ENCODE data around the gene FOXD2. TPM values are rescaled to one million over a fixed set of nuclear protein-coding genes. Genes with fewer than 3 reads are reported as not detected.

The FOXD2 gene
- total and polyA plus RNA-seq, 2 of the 4 experiments (the other 2 are of a cell fraction) = under 0.01 to 0.03 TPM

- H4K5ac ChIP-seq (ENCODE audit: low read depth, low read length) = no peak overlapping the region
- no peaks in the 10 kb centered on the region for H3K4me1 ChIP-seq (ENCODE audit: control insufficient read depth, insufficient read depth, low read length)
- ChIA-PET POLR2A (ENCODE audit: unreplicated experiment) (no interaction called here), CTCF (no interaction called here)
- in situ Hi-C loops (cut with MboI; ENCODE audit: low sequenced_read_pairs) = no loop called here
- intact Hi-C loops (cut with micrococcal nuclease) = no loop called here
- no peak overlapping the region for H3K27ac ChIP-seq (ENCODE audit: insufficient read depth, low read length)
- no peak overlapping the region for H2BK20ac ChIP-seq (ENCODE audit: low read depth, low read length)
- BruUV-seq (replicated peaks) = no TSS peak
- TF ChIP-seq, protein P1, sequence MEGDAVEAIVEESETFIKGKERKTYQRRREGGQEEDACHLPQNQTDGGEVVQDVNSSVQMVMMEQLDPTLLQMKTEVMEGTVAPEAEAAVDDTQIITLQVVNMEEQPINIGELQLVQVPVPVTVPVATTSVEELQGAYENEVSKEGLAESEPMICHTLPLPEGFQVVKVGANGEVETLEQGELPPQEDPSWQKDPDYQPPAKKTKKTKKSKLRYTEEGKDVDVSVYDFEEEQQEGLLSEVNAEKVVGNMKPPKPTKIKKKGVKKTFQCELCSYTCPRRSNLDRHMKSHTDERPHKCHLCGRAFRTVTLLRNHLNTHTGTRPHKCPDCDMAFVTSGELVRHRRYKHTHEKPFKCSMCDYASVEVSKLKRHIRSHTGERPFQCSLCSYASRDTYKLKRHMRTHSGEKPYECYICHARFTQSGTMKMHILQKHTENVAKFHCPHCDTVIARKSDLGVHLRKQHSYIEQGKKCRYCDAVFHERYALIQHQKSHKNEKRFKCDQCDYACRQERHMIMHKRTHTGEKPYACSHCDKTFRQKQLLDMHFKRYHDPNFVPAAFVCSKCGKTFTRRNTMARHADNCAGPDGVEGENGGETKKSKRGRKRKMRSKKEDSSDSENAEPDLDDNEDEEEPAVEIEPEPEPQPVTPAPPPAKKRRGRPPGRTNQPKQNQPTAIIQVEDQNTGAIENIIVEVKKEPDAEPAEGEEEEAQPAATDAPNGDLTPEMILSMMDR (conservative IDR thresholded peaks at IDR 0.05; ENCODE audit: low read depth, low read length) = no peak
- TF ChIP-seq RFX5 (IDR thresholded peaks at IDR 0.05; ENCODE audit: low read depth, low read length) (no peak), RCOR1 (IDR thresholded peaks at IDR 0.05; ENCODE audit: insufficient replicate concordance, low read length) (no peak), MXI1 (IDR thresholded peaks at IDR 0.05; ENCODE audit: borderline replicate concordance, low read depth, low read length) (no peak), CEBPB (IDR thresholded peaks at IDR 0.05; ENCODE audit: low read depth, low read length) (no peak), CHD1 (IDR thresholded peaks at IDR 0.05; ENCODE audit: low read depth, low read length) (no peak), RAD21 (IDR thresholded peaks at IDR 0.05; ENCODE audit: low read length) (no peak), FOS (IDR thresholded peaks at IDR 0.05; ENCODE audit: low read depth, low read length) (no peak), BHLHE40 (IDR thresholded peaks at IDR 0.05; ENCODE audit: low read depth, low read length) (no peak), POLR2A (IDR thresholded peaks at IDR 0.05; ENCODE audit: low read depth, low read length) (no peak), USF2 (IDR thresholded peaks at IDR 0.05; ENCODE audit: low read depth, low read length) (no peak), SMC3 (IDR thresholded peaks at IDR 0.05; ENCODE audit: low read depth, low read length) (no peak), MAZ (IDR thresholded peaks at IDR 0.05; ENCODE audit: borderline replicate concordance, low read depth, low read length) (no peak)
- no peak overlapping the region for H4K8ac ChIP-seq (ENCODE audit: low read depth in 2 of 2, low read length in 2 of 2)
- no peak overlapping the region for H3K14ac ChIP-seq (replicated peaks; ENCODE audit: low read depth, low read length)
- H2AK9ac ChIP-seq (replicated peaks; ENCODE audit: low read depth, low read length, poor library complexity) = peak overlapping the region; percentile 25
- no peaks in the 10 kb centered on the region for H4K20me1 ChIP-seq (ENCODE audit: insufficient read depth, low read length)
- H3K27me3 ChIP-seq (ENCODE audit: control insufficient read depth, insufficient read depth, low read length) = peaks cover 2% of the 10 kb centered on the region; the same call in 1 of the 2 replicates
- no peak overlapping the region for H2BK5ac ChIP-seq (ENCODE audit: low read depth, low read length, poor library complexity, severe bottlenecking)
- no peak overlapping the region for H2AK5ac ChIP-seq (ENCODE audit: low read depth, low read length)
- no peaks in the 10 kb centered on the region for H3K79me1 ChIP-seq (ENCODE audit: low read depth in 1 of 2, low read length in 2 of 2)
- H3K4me3 ChIP-seq (ENCODE audit: insufficient read depth, low read depth, low read length) = no peak overlapping the region
- no peaks in the 10 kb centered on the region for H3K9me3 ChIP-seq (ENCODE audit: control insufficient read depth, insufficient read depth, low read length)
- no peak overlapping the region for H2BK15ac ChIP-seq (ENCODE audit: low read depth, low read length)
- H3K18ac ChIP-seq (ENCODE audit: low read depth, low read length) = no peak overlapping the region
- no peak overlapping the region for H3K4ac ChIP-seq (ENCODE audit: low read depth, low read length)
- no peak overlapping the region for H3K4me2 ChIP-seq (ENCODE audit: low read depth, low read length)
- WGBS, 2 experiments (ENCODE audit: extremely low coverage in 2 of 2, insufficient read length in 1 of 2) = 60% methylated on average over 5 of the region's 7 CpGs; no CpG with 5 or more reads in 1 of the 2 experiments
- H2AFZ ChIP-seq (replicated peaks; ENCODE audit: low read length, poor library complexity) = no peak overlapping the region
- H3K9ac ChIP-seq (ENCODE audit: low read depth, low read length) = no peak overlapping the region
- DNase-seq (no peak), ATAC-seq (ENCODE audit: low read depth) (no peak)
- H3K23ac ChIP-seq (ENCODE audit: low read depth, low read length) = no peak overlapping the region
- H3K56ac ChIP-seq (ENCODE audit: extremely low read depth, insufficient read depth, low read length) = no peak overlapping the region
- H2BK120ac ChIP-seq (ENCODE audit: low read depth, low read length) = no peak overlapping the region
- H3K36me3 ChIP-seq (ENCODE audit: control insufficient read depth, insufficient read depth, low read length) = no peaks in the 10 kb centered on the region
- no peak overlapping the region for H4K91ac ChIP-seq (ENCODE audit: insufficient read depth, low read depth, low read length)
- no peaks in the 10 kb centered on the region for H3K9me1 ChIP-seq (ENCODE audit: insufficient read depth, low read length)
- dilution Hi-C loops (cut with HindIII; ENCODE audit: low sequenced_read_pairs, unreplicated experiment) = no loop called here
Measured at GRCh38 chr1:47469910-47470309, 32.1 kb downstream of the FOXD2 start.

Data from IMR-90 (cell line).